ENCODE measurements around the gene AUTS2.

Gene AUTS2

DNA sequence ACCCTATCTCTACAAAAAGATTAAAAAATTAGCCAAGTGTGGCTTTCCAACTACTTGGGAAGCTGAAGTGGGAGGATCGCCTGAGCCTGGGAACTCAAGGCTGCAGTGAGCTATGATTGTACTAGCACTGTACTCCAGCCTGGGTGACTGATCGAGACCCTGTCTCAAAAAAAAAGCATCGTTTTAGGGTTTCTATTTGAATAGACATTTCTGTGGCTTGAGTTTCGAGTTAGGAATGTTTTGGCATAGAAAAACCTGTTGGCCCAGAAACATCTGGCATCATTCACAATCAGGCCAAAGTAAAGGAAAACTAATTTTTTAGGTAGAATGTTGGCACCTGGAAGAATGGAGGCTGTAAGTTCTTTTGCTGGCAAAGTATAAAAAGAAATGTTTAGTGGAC lies 72.4 kb downstream of the AUTS2 start:
- Mint-ChIP-seq H3K4me3 (no peak overlapping the region), H3K36me3 (peaks cover 0 to 3% of the 10 kb centered on the region in 2 donors), H3K27ac (no peak overlapping the region), H3K27me3 (no peaks in the 10 kb centered on the region), H3K4me1 (peaks cover 6 to 8% of the 10 kb centered on the region in 2 donors), H3K9me3 (no peaks in the 10 kb centered on the region)
- DNase-seq = no peak
- ATAC-seq (replicated peaks) = no peak

- DNase-seq (no peak), ATAC-seq (replicated peaks) (no peak)
- peaks cover 4 to 18% of the 10 kb centered on the region in 2 donors for H3K4me1 Mint-ChIP-seq
- no peaks in the 10 kb centered on the region for H3K9me3 Mint-ChIP-seq
- no peaks in the 10 kb centered on the region for H3K27me3 Mint-ChIP-seq
- no peak overlapping the region for H3K27ac Mint-ChIP-seq
- no peak overlapping the region for H3K4me3 Mint-ChIP-seq
- H3K36me3 Mint-ChIP-seq = no peaks in the 10 kb centered on the region
Measured at GRCh38 chr7:69673074-69673473, 74.8 kb downstream of the AUTS2 start.

DNA sequence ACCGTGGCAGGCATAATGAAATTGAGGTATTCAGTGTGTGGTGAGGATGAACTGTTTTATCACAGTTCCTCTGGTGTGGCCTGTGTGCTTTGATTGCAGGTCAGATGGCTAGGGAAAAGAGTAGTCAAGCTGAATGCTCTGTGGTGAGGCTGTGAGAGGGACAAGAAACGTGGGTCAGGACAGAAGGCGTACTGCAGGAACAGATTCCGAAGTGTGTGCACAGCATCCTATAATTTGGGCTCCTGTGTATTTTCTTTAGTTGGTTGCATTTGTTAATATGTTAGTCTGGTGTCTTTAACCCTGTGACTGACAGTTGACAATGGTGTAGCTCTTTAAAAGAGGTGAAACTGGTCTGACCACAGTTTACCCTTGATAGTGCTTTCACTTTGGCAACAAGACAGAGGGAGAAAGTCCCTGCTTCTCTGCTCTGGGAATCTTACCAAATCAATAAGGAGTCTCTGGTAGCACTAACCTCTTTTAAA lies 76.5 kb downstream of the AUTS2 start:
- Mint-ChIP-seq H3K4me1 (peaks cover 4 to 22% of the 10 kb centered on the region in 2 donors), H3K27ac (no peak overlapping the region), H3K9me3 (no peaks in the 10 kb centered on the region), H3K4me3 (no peak overlapping the region), H3K27me3 (no peaks in the 10 kb centered on the region), H3K36me3 (no peaks in the 10 kb centered on the region)
- ATAC-seq (replicated peaks) (peak; percentile 66 to 70), DNase-seq (no peak)

GRCh38 chr7:69676247-69676646 lies 78.0 kb downstream of the AUTS2 start:
- DNase-seq (no peak), ATAC-seq (replicated peaks) (peak; percentile 70 to 72)
- Mint-ChIP-seq H3K36me3 (no peaks in the 10 kb centered on the region), H3K4me3 (no peak overlapping the region), H3K27me3 (no peaks in the 10 kb centered on the region), H3K9me3 (no peaks in the 10 kb centered on the region), H3K27ac (no peak overlapping the region), H3K4me1 (peaks cover 4 to 22% of the 10 kb centered on the region in 2 donors)

- Mint-ChIP-seq H3K27me3 (no peaks in the 10 kb centered on the region), H3K4me1 (peaks cover 4 to 22% of the 10 kb centered on the region in 2 donors), H3K9me3 (no peaks in the 10 kb centered on the region), H3K36me3 (no peaks in the 10 kb centered on the region), H3K27ac (no peak overlapping the region), H3K4me3 (no peak overlapping the region)
- ATAC-seq (replicated peaks) (peak; percentile 45 to 58), DNase-seq (no peak)
Measured at GRCh38 chr7:69677054-69677852, 79.0 kb downstream of the AUTS2 start.

DNA sequence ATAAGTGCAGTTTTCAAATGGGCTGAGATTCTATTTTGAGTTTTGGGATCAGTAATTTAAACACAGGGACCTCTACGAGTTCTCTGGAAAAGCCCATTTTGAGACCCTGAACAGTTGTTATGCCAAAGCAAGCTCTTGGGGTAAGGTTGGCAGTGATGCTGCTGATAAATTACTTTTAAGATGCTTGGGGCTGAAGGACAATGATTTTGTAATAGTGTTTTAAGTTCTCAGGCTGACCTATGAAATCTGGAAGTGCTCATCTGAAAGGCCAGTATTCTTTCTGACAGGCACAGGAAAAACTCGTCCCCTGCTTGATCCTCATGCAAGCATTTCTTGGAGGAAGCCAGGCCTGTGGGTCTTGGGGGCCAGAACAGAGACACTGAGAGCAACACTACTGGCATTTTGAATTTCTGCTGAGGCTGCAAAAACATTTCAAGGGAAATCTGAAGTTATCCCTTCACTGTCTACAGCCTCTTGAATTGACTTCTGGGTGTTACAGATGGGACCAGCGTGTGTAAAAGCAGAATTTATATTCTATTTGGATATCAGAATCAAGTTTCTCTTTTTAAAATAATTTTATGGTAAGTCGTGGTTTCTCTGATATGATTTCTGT lies 79.7 kb downstream of the AUTS2 start:
- Mint-ChIP-seq H3K27me3 (no peaks in the 10 kb centered on the region), H3K4me3 (no peak overlapping the region), H3K27ac (no peak overlapping the region), H3K9me3 (peaks cover 0 to 2% of the 10 kb centered on the region in 2 donors), H3K36me3 (no peaks in the 10 kb centered on the region), H3K4me1 (peaks cover 8 to 28% of the 10 kb centered on the region in 2 donors)
- no peak for DNase-seq
- no peak for ATAC-seq (replicated peaks)

- H3K4me1 Mint-ChIP-seq = peaks cover 8 to 33% of the 10 kb centered on the region in 2 donors
- no peak overlapping the region for H3K27ac Mint-ChIP-seq
- H3K27me3 Mint-ChIP-seq = no peaks in the 10 kb centered on the region
- H3K4me3 Mint-ChIP-seq = no peak overlapping the region
- no peaks in the 10 kb centered on the region for H3K36me3 Mint-ChIP-seq
- H3K9me3 Mint-ChIP-seq = peaks cover 0 to 2% of the 10 kb centered on the region in 2 donors
- DNase-seq = no peak
- no peak for ATAC-seq (replicated peaks)
Measured at GRCh38 chr7:69678494-69679187, 80.4 kb downstream of the AUTS2 start.

GRCh38 chr7:69681181-69681580 lies 82.9 kb downstream of the AUTS2 start:
- Mint-ChIP-seq H3K36me3 (no peaks in the 10 kb centered on the region), H3K4me1 (peaks cover 9 to 44% of the 10 kb centered on the region in 2 donors), H3K9me3 (peaks cover 0 to 2% of the 10 kb centered on the region in 2 donors), H3K27me3 (no peaks in the 10 kb centered on the region), H3K27ac (no peak overlapping the region), H3K4me3 (no peak overlapping the region)
- ATAC-seq (replicated peaks) = no peak
- DNase-seq = no peak

GRCh38 chr7:69682518-69682917 lies 84.2 kb downstream of the AUTS2 start:
- Mint-ChIP-seq H3K4me1 (peaks cover 9 to 31% of the 10 kb centered on the region in 2 donors), H3K27ac (no peak overlapping the region), H3K36me3 (no peaks in the 10 kb centered on the region), H3K27me3 (no peaks in the 10 kb centered on the region), H3K9me3 (peaks cover 0 to 2% of the 10 kb centered on the region in 2 donors), H3K4me3 (no peak overlapping the region)
- ATAC-seq (replicated peaks) (no peak), DNase-seq (no peak)

DNA sequence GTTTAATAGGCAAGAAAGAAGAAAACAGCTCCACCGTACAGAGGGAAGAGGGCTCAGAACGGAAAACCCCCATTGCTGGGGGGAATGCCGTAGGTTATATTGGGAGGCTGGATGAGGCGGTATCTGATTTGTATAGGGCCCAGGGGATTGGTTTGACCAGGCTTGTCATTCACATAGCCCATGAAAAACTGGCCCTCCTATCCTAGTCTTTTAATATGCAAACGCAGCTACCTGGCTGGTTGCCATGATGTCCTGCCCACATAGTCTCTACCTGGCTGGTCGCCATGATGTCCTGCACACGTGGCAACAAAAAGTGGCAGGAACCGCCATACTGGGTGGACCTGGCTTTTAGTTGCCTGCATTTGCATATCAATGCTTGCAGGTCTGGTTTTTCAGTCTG lies 84.7 kb downstream of the AUTS2 start:
- DNase-seq (no peak), ATAC-seq (replicated peaks) (peak in 1 of 2 donors; percentile 60)
- Mint-ChIP-seq H3K4me3 (no peak overlapping the region), H3K4me1 (peaks cover 9 to 30% of the 10 kb centered on the region in 2 donors), H3K27ac (no peak overlapping the region), H3K27me3 (no peaks in the 10 kb centered on the region), H3K36me3 (no peaks in the 10 kb centered on the region), H3K9me3 (peaks cover 0 to 2% of the 10 kb centered on the region in 2 donors)

DNA sequence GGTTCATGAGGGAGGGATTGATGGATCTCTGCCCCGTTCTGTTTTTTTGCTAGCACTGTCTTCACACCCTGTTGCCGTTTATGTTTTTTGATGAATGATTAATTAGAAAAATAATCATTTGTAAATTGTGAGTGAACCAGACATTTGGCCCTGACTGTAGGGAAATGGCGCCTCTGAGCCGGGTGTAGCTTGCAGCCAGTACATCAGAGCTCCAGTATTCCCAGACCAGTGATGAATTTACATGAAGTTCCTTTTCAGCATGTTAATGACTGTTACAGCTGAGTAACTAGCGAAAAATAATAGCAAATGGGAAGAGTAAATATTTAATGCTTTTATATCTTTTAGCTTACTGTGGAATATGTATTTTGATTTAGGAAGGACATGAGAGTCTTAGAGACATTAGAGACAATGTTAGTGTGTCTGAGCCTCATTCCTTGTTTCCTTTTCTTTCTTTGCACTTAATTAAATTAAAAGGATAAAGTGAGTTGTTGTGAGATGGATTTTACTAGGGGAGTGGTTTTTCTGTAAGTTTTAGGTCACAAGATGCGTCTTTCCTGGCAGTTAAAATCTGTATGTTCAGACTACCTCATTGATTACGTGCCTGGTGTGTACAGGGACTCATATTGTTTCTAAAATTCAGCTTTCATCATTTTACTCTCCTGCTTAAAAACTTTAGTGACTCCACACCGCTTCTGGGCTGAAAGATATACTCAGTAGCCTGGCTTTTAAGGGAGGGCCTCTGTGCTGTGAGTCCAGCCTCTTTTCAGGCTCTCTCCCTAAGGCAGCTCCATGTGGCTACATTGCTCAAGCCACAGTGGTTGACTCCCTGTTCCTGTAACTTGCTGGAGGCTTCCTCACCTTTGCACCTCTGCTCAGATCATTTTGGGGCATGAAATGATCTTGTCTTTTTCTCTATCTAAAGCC lies 86.4 kb downstream of the AUTS2 start:
- DNase-seq (no peak), ATAC-seq (replicated peaks) (no peak)
- Mint-ChIP-seq H3K36me3 (no peaks in the 10 kb centered on the region), H3K27ac (no peak overlapping the region), H3K27me3 (no peaks in the 10 kb centered on the region), H3K4me1 (peaks cover 9 to 24% of the 10 kb centered on the region in 2 donors), H3K4me3 (no peak overlapping the region), H3K9me3 (peaks cover 0 to 2% of the 10 kb centered on the region in 2 donors)

DNA sequence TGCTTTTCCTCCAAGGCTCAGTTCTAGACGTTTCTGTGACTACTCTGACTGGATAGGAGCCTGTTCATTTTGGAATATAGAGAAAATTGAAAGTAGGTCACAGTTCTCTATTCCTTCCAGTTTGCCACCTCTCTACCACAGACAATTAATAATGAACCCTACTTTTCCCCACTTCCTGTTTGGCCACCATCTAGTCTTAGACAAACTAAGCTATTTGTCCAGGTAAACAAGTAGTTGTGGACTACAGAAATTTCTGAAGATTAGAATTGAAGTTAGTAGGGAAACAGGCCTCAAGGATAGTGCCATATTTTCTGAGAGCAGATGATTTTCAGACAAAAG lies 87.0 kb downstream of the AUTS2 start:
- Mint-ChIP-seq H3K9me3 (peaks cover 0 to 2% of the 10 kb centered on the region in 2 donors), H3K27ac (no peak overlapping the region), H3K4me3 (no peak overlapping the region), H3K36me3 (no peaks in the 10 kb centered on the region), H3K27me3 (no peaks in the 10 kb centered on the region), H3K4me1 (peaks cover 9 to 24% of the 10 kb centered on the region in 2 donors)
- ATAC-seq (replicated peaks) (peak; percentile 53 to 56), DNase-seq (no peak)

GRCh38 chr7:69686366-69686765 lies 88.1 kb downstream of the AUTS2 start:
- Mint-ChIP-seq H3K27me3 (no peaks in the 10 kb centered on the region), H3K4me3 (no peak overlapping the region), H3K27ac (no peak overlapping the region), H3K4me1 (peaks cover 9 to 24% of the 10 kb centered on the region in 2 donors), H3K36me3 (no peaks in the 10 kb centered on the region), H3K9me3 (peaks cover 0 to 2% of the 10 kb centered on the region in 2 donors)
- ATAC-seq (replicated peaks) = no peak
- DNase-seq = no peak
